Left ventricle myocardium superior (tissue), 1 donor: ENCODE data around the gene PLAAT1. TPM values are rescaled to one million over a fixed set of nuclear protein-coding genes. Genes with fewer than 3 reads are reported as not detected.

ENCODE experiments used
- ATAC-seq: fragments of 200-7000 bp; cut with Tn5 transposase; one replicate; pipeline ENCODE4 v1.9.1; 2020; ENCODE audit warnings: mild to moderate bottlenecking, moderate library complexity
- DNase-seq: peaks from one replicate; pipeline ENCODE4 v3.0.0-alpha.2; 2020
- intact Hi-C: fragments of 100-400 bp; cut with micrococcal nuclease; formaldehyde crosslinking; loops from one replicate; pipeline ENCODE4 v1.11.0; 2022
- total RNA-seq: library from RNA; stranded (reverse); fragmentation: NEBNext Ultra II Directional; extraction: Animal tissue kit (Norgen Biotek cat#: 25700); gene quantifications from one replicate; pipeline ENCODE4 v1.2.1, GENCODE V29; 2021
- donor health status: DM: no; HTN: yes; CAD: no; lungs with severe emphysema.

The PLAAT1 gene
- total RNA-seq, 1 donor from 2014 or later = 4.9 TPM

- intact Hi-C loops = no loop called here
- DNase-seq (no peak), ATAC-seq (no peak)
Observed at GRCh38 chr3:193248848-193249468, 7.9 kb downstream of the PLAAT1 start.

GRCh38 chr3:193250492-193250891, 9.5 kb downstream of the PLAAT1 start:
- no peak for ATAC-seq
- DNase-seq = no peak
- intact Hi-C loops = no loop called here

GRCh38 chr3:193253986-193254660, 13.1 kb downstream of the PLAAT1 start:
- no peak for DNase-seq
- intact Hi-C loops = no loop called here
- ATAC-seq = no peak

GRCh38 chr3:193261970-193262369, 20.9 kb downstream of the PLAAT1 start:
- peak; percentile 92 for ATAC-seq
- intact Hi-C loops = no loop called here

GRCh38 chr3:193262707-193263106, 21.7 kb downstream of the PLAAT1 start:
- ATAC-seq (no peak), DNase-seq (no peak)
- intact Hi-C loops = no loop called here

More at GRCh38 chr3:193261970-193262369, 20.9 kb downstream of the PLAAT1 start:
- no peak for DNase-seq

- no peak for DNase-seq
- ATAC-seq = no peak
- intact Hi-C loops = no loop called here
Observed at GRCh38 chr3:193269343-193270028, 28.5 kb downstream of the PLAAT1 start.

GRCh38 chr3:193270451-193270850, 29.4 kb downstream of the PLAAT1 start:
- DNase-seq (no peak), ATAC-seq (no peak)
- intact Hi-C loops = no loop called here

GRCh38 chr3:193271101-193271840, 30.2 kb downstream of the PLAAT1 start:
- DNase-seq (no peak), ATAC-seq (no peak)
- intact Hi-C loops = no loop called here

GRCh38 chr3:193292386-193292785, 51.4 kb downstream of the PLAAT1 start:
- ATAC-seq (no peak), DNase-seq (no peak)
- intact Hi-C loops = no loop called here

GRCh38 chr3:193295985-193296384, 55.0 kb downstream of the PLAAT1 start:
- ATAC-seq = no peak
- intact Hi-C loops = no loop called here
- DNase-seq = no peak

- DNase-seq = no peak
- intact Hi-C loops = no loop called here
- ATAC-seq = no peak
Observed at GRCh38 chr3:193297421-193297820, 56.4 kb downstream of the PLAAT1 start.

GRCh38 chr3:193301433-193301832, 60.4 kb downstream of the PLAAT1 start:
- ATAC-seq = no peak
- DNase-seq = no peak
- intact Hi-C loops = no loop called here

- intact Hi-C loops = no loop called here
- ATAC-seq = no peak
Observed at GRCh38 chr3:193305356-193305755, 64.3 kb downstream of the PLAAT1 start.

GRCh38 chr3:193310914-193311723, 70.1 kb downstream of the PLAAT1 start:
- intact Hi-C loops = no loop called here
- no peak for DNase-seq
- ATAC-seq = peak; percentile 96

More at GRCh38 chr3:193305356-193305755, 64.3 kb downstream of the PLAAT1 start:
- DNase-seq = no peak

GRCh38 chr3:193313061-193313958, 72.3 kb downstream of the PLAAT1 start:
- intact Hi-C loops = no loop called here
- ATAC-seq = no peak
- DNase-seq = no peak

- ATAC-seq (no peak), DNase-seq (no peak)
- intact Hi-C loops = no loop called here
Observed at GRCh38 chr3:193314161-193314560, 73.1 kb downstream of the PLAAT1 start.

GRCh38 chr3:193317682-193318300, 76.8 kb downstream of the PLAAT1 start:
- no peak for DNase-seq
- intact Hi-C loops = no loop called here
- ATAC-seq = no peak
